Skeletal muscle satellite cell (primary cell): ENCODE results near the gene BBLN.

ENCODE experiments used
- H3K27me3 ChIP-seq: 2 replicates; pipeline ENCODE4 v1.7.0; 2013; ENCODE audit warnings: low read length; ENCODE audit not compliant: control insufficient read depth, insufficient read depth
- H3K36me3 ChIP-seq: 2 replicates; pipeline ENCODE4 v1.7.0; 2013; ENCODE audit warnings: mild to moderate bottlenecking, control low read depth, low read length; ENCODE audit not compliant: insufficient read depth
- H3K4me1 ChIP-seq: 2 replicates; pipeline ENCODE4 v1.7.0; 2013; ENCODE audit warnings: low read length; ENCODE audit not compliant: control insufficient read depth, insufficient read depth
- H3K4me2 ChIP-seq: 2 replicates; pipeline ENCODE4 v1.7.0; 2013; ENCODE audit warnings: mild to moderate bottlenecking, low read length
- H3K4me3 ChIP-seq: 2 replicates; pipeline ENCODE4 v1.7.0; 2013; ENCODE audit warnings: low read length
- H3K9ac ChIP-seq: 2 replicates; pipeline ENCODE4 v1.7.0; 2013; ENCODE audit warnings: mild to moderate bottlenecking, low read depth, low read length, moderate library complexity
- H3K9me3 ChIP-seq: replicated peaks from 2 replicates; pipeline ENCODE4 v1.7.0; 2013; ENCODE audit warnings: mild to moderate bottlenecking, control low read depth, low read length

BBLN gene

DNA sequence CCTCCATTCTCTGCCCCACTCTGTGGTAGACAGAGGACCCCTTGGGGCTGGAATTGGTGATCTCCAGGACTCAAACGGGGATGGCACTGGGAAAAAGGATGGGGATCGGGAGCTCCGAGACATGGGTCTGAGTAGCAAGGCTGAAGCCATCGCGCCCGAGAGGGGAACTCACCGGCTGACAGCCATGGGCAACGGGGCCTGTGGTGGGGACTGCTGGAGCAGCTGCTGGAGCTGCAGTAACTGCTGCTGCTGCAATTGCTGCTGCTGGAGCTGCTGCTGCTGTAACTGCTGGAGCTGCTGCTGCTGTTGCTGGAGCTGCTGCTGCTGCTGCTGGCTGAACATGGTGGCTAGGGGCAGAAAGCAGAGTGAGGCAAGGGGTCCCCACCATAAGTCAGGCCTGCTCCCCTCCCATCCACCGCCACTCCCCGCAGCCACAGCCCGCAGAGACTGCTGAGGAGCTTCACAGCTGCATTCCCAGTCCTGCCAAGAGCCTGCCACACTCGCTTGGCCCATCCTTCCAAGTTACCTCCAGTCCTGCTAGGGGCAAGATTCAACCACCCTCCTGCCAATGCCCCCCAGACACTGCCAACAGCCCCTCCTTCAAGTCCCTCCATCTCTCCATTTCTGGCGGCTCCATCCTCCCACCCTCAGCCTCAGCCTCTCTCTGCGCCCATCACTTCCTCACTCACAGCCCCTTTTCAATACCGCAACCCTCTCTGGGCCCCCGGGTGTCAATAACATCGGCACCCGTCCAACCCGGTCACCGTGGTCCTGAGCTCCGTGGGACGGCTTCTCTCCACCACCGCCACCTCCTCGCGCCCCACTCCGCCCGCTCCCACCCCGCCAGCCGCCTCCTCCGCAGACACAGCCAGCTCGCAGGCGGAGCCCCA is 30.7 kb downstream of the BBLN start:
- Histone ChIP-seq H3K4me3 (peak overlapping the region; percentile 92), H3K9me3 (no peaks in the 10 kb centered on the region), H3K36me3 (peaks cover 30% of the 10 kb centered on the region), H3K9ac (peak overlapping the region; percentile 99), H3K4me2 (peak overlapping the region; percentile 100), H3K4me1 (peaks cover 22% of the 10 kb centered on the region), H3K27me3 (no peaks in the 10 kb centered on the region)

DNA sequence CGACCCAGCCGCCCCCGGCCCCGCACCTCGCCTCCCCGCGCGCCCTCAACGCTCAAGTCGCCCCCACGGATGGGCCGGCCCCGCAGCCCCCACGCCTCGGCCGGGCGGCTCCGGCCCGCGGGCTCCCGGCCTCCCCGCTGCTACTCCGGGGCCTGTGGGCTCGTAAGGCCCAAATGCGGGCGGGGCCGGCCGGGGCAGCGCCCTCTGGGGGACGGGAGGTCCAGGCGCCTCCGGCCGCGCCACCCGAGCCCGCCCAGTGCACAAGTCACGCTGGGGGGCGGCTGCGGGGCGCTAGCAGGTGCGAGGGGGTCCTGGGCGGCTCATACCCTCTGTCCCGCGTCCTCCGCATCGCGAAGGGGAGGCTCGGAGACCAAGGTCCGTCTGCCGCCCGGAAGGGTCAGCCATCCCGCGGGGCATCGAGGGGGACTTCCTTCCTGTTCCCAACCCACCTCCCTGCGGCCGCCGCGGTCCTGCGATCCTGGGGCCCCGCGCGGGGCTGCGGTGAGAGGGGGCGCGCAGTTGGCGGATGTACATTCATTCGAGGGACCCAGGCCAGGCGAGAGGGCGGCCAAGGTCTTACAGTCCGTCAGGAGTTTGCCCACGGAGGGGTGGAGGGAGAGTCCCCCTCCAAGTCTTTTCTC is 31.5 kb downstream of the BBLN start, which contains the start of gene CIZ1:
CIZ1 (minus strand) TSS at position 167 of the 641 bp plus-strand sequence. CDS start 715 bp downstream, outside the sequence.
- H3K4me1 ChIP-seq, result peaks cover 22% of the 10 kb centered on the region
- no peaks in the 10 kb centered on the region for H3K27me3 ChIP-seq
- peak within 1 kb of the TSS; percentile 92 for H3K4me3 ChIP-seq
- H3K4me2 ChIP-seq, result peak within 1 kb of the TSS; percentile 100
- H3K9me3 ChIP-seq, result no peaks in the 10 kb centered on the region
- H3K9ac ChIP-seq, result peak within 1 kb of the TSS; percentile 99
- H3K36me3 ChIP-seq, result peaks cover 23% of the 10 kb centered on the region

GRCh38 chr9:128192601-128193371 is 32.7 kb downstream of the BBLN start:
- H3K9me3 ChIP-seq, result no peaks in the 10 kb centered on the region
- peak overlapping the region; percentile 100 for H3K4me2 ChIP-seq
- H3K9ac ChIP-seq, result peak overlapping the region; percentile 99
- peaks cover 17% of the 10 kb centered on the region for H3K36me3 ChIP-seq
- H3K4me3 ChIP-seq, result peak overlapping the region; percentile 92
- peaks cover 22% of the 10 kb centered on the region for H3K4me1 ChIP-seq
- H3K27me3 ChIP-seq, result no peaks in the 10 kb centered on the region

- peak overlapping the region; percentile 100 for H3K4me2 ChIP-seq
- H3K4me1 ChIP-seq, result peaks cover 18% of the 10 kb centered on the region
- H3K9me3 ChIP-seq, result no peaks in the 10 kb centered on the region
- H3K9ac ChIP-seq, result peak overlapping the region; percentile 99
- H3K36me3 ChIP-seq, result peaks cover 10% of the 10 kb centered on the region
- H3K4me3 ChIP-seq, result peak overlapping the region; percentile 92
- H3K27me3 ChIP-seq, result no peaks in the 10 kb centered on the region
Observed at GRCh38 chr9:128193469-128194096, 33.5 kb downstream of the BBLN start.

- Histone ChIP-seq H3K36me3 (no peaks in the 10 kb centered on the region), H3K4me2 (no peak overlapping the region), H3K9me3 (no peaks in the 10 kb centered on the region), H3K27me3 (peaks cover 30% of the 10 kb centered on the region), H3K4me3 (no peak overlapping the region), H3K9ac (no peak overlapping the region), H3K4me1 (peaks cover 7% of the 10 kb centered on the region)
Observed at GRCh38 chr9:128201441-128202369, 41.6 kb downstream of the BBLN start.

DNA sequence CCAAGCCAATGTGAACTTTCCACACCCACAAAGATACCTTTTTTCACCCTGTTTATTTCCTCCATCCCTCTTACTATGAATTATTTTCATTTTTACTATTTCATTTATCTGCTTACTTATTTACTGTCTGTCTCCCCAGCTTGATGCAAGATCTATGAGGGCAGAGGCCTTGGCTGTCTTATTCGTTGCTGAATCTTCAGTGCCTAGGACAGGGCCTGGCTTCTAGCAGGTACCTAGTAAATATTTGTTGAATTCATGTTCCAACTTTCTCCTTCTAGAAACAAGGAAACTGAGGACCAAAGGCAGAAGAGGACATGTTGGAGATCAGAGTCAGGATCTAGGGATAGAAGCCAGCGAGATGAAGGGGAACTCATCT is 42.6 kb downstream of the BBLN start:
- Histone ChIP-seq H3K36me3 (no peaks in the 10 kb centered on the region), H3K4me3 (no peak overlapping the region), H3K4me1 (peaks cover 7% of the 10 kb centered on the region), H3K27me3 (peaks cover 33% of the 10 kb centered on the region), H3K4me2 (peak overlapping the region; percentile 99), H3K9ac (no peak overlapping the region), H3K9me3 (no peaks in the 10 kb centered on the region)

- Histone ChIP-seq H3K4me2 (peak within 1 kb of the TSS; percentile 99), H3K4me1 (peaks cover 7% of the 10 kb centered on the region), H3K4me3 (peak within 1 kb of the TSS; percentile 73), H3K36me3 (no peaks in the 10 kb centered on the region), H3K27me3 (peaks cover 33% of the 10 kb centered on the region), H3K9ac (no peak within 1 kb of the TSS), H3K9me3 (no peaks in the 10 kb centered on the region)
Observed at GRCh38 chr9:128203024-128203706, 43.1 kb downstream of the BBLN start, which contains the start of gene DNM1. Gene DNM1, plus strand, starts transcription at chr9:128203379. Its CDS starts 92 bp downstream, at chr9:128203471.

- Histone ChIP-seq H3K36me3 (no peaks in the 10 kb centered on the region), H3K27me3 (peaks cover 35% of the 10 kb centered on the region), H3K9ac (no peak overlapping the region), H3K4me1 (peaks cover 7% of the 10 kb centered on the region), H3K9me3 (no peaks in the 10 kb centered on the region), H3K4me3 (peak overlapping the region; percentile 73), H3K4me2 (peak overlapping the region; percentile 99)
Observed at GRCh38 chr9:128203707-128204551, 43.9 kb downstream of the BBLN start.

GRCh38 chr9:128204858-128205257 is 44.8 kb downstream of the BBLN start:
- Histone ChIP-seq H3K36me3 (no peaks in the 10 kb centered on the region), H3K9me3 (no peaks in the 10 kb centered on the region), H3K4me1 (peaks cover 7% of the 10 kb centered on the region), H3K4me3 (no peak overlapping the region), H3K27me3 (peaks cover 43% of the 10 kb centered on the region), H3K9ac (no peak overlapping the region), H3K4me2 (no peak overlapping the region)
